HL-60 (cell line): ENCODE results near the gene NME7.

Source experiments
- CTCF ChIP-seq: IDR thresholded peaks from one replicate; pipeline ENCODE4 v1.5.1; 2011; ENCODE audit warnings: low read length, control low read depth, inconsistent platforms; ENCODE audit not compliant: insufficient read depth
- POLR2AphosphoS5 ChIP-seq: IDR thresholded peaks from 2 replicates; pipeline ENCODE4 v1.6.1; 2012; ENCODE audit warnings: low read depth

GRCh38 chr1:169330927-169331326 lies 36.7 kb downstream of the NME7 start:
- no peak for TF ChIP-seq CTCF
- no peak for TF ChIP-seq POLR2AphosphoS5
